ENCODE results near the gene DSCAML1. TPM values are rescaled to one million over a fixed set of nuclear protein-coding genes. Genes with fewer than 3 reads are reported as not detected.

Gene DSCAML1
- total RNA-seq, 2 donors from 2014 or later, result 0.33 to 1.6 TPM

DNA sequence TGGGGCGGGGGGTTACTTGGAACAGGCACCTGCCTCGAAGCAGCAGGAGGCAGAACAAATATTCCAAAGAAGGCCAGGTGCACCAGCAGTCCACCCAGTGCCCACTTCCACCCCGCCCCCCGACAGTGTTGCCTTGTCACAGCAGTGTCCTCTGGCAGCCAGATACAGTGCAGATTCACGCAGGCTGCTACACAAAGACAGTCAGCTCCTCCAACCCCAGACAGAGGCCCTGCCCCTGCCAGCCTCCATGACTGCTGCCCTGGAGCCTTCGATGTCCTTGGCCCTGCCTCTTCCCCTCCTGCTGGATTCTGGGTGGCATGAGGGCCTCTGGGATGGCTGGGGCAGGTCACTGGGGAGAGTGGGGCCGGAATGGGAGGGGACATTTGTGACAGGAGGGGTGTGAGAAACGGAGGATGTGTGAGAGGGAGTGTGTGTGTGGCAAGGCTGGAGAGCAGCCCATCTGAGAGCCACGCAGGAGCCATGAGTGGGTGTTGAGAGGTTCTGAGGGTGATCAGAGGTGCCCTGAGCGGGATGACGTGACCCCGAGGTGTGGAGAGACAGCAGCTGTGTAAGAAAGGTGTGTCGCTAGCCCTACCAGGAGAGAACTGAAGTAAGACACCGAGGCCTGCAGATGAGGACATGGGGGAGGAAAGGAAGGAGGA, 295.6 kb downstream of the DSCAML1 start:
- intact Hi-C loops (cut with DNase I), result no loop called here
- Histone ChIP-seq H3K4me3 (no peak overlapping the region), H3K27me3 (no peaks in the 10 kb centered on the region), H3K4me1 (no peaks in the 10 kb centered on the region), H3K9me3 (no peaks in the 10 kb centered on the region), H3K36me3 (replicated peaks in 1 of 2; ENCODE audit: insufficient read depth in 1 of 2, low read depth in 2 of 2) (no peaks in the 10 kb centered on the region), H3K27ac (no peak overlapping the region)
- DNase-seq (no peak), ATAC-seq (no peak)
- TF ChIP-seq, protein P1, sequence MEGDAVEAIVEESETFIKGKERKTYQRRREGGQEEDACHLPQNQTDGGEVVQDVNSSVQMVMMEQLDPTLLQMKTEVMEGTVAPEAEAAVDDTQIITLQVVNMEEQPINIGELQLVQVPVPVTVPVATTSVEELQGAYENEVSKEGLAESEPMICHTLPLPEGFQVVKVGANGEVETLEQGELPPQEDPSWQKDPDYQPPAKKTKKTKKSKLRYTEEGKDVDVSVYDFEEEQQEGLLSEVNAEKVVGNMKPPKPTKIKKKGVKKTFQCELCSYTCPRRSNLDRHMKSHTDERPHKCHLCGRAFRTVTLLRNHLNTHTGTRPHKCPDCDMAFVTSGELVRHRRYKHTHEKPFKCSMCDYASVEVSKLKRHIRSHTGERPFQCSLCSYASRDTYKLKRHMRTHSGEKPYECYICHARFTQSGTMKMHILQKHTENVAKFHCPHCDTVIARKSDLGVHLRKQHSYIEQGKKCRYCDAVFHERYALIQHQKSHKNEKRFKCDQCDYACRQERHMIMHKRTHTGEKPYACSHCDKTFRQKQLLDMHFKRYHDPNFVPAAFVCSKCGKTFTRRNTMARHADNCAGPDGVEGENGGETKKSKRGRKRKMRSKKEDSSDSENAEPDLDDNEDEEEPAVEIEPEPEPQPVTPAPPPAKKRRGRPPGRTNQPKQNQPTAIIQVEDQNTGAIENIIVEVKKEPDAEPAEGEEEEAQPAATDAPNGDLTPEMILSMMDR (IDR thresholded peaks at IDR 0.05), result no peak
- no peak for TF ChIP-seq POLR2A (IDR thresholded peaks at IDR 0.05)
- 72 to 76% methylated on average over 14 of the region's 14 CpGs for WGBS, 2 donors

DNA sequence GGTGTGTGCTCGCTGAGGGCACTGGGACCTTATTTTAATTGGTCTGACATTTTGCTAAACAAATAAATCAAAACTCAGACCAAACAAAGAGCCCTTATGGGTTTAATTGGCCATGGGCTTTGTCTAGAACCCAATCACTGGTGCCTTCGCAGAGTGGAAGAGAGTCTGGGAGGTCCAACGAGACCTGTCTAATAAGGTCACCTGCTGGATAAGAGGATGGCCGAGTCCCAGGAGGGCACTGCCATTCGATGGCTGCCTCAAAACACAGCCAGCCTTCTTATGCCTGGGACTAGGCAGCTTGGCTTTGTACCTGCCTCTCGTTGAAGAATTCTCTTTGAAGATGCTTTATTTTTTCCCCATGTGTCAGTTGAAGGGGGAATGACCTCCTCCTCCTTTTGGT, 298.2 kb downstream of the DSCAML1 start:
- no peaks in the 10 kb centered on the region for H3K4me1 ChIP-seq
- no peak for TF ChIP-seq POLR2A (IDR thresholded peaks at IDR 0.05)
- TF ChIP-seq, protein P1 (IDR thresholded peaks at IDR 0.05), result no peak
- no peaks in the 10 kb centered on the region for H3K27me3 ChIP-seq
- no peak for ATAC-seq
- H3K9me3 ChIP-seq, result no peaks in the 10 kb centered on the region
- WGBS, 2 donors, result 63 to 64% methylated on average over 6 of the region's 6 CpGs
- intact Hi-C loops (cut with DNase I), result no loop called here
- H3K4me3 ChIP-seq, result no peak overlapping the region
- no peak for DNase-seq
- no peak overlapping the region for H3K27ac ChIP-seq
- H3K36me3 ChIP-seq (replicated peaks in 1 of 2; ENCODE audit: insufficient read depth in 1 of 2, low read depth in 2 of 2), result no peaks in the 10 kb centered on the region

DNA sequence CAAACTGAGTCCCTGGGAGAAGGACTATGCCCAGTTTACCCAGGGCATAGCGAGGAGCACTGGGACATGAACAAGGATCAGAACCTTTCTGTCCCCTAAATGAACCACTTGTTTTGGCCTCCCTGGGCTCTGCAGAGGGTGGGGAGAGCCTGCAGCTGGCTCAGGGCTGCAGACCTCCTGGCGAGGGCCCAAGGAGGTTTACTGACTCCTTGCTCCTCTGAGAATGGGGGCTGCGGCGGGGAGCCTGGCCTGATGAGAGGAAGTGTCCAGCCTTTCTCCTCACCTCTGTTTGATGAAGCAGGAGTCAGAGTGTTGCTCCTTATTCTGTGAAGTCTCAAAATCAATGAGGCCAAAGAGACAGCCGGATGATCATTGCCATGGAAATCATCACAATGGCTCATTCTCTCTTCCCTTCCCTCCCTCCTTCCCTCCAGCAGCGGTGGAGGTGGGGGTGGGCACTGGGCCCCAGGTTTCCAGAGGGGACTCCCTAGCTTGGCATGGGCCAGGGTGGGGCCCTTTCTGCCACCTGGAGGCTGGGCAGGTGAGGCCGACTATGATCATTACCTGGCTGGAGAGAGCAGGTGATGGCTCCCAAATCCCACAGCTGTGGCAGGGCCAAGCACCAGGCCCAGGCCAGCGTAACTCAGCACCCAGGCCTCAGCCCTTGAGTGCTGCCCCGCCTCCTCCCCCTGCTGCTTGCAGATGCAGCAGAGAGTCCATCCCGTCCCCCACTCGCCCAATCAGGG, 299.6 kb downstream of the DSCAML1 start:
- H3K4me1 ChIP-seq, result no peaks in the 10 kb centered on the region
- DNase-seq (no peak), ATAC-seq (no peak)
- no peaks in the 10 kb centered on the region for H3K36me3 ChIP-seq (replicated peaks in 1 of 2; ENCODE audit: insufficient read depth in 1 of 2, low read depth in 2 of 2)
- no peak overlapping the region for H3K4me3 ChIP-seq
- no peaks in the 10 kb centered on the region for H3K9me3 ChIP-seq
- no peaks in the 10 kb centered on the region for H3K27me3 ChIP-seq
- intact Hi-C loops (cut with DNase I), result no loop called here
- 83 to 92% methylated on average over 6 to 9 of the region's 11 CpGs for WGBS, 2 donors
- TF ChIP-seq, protein P1 (IDR thresholded peaks at IDR 0.05), result no peak
- TF ChIP-seq POLR2A (IDR thresholded peaks at IDR 0.05), result no peak
- H3K27ac ChIP-seq, result no peak overlapping the region

DNA sequence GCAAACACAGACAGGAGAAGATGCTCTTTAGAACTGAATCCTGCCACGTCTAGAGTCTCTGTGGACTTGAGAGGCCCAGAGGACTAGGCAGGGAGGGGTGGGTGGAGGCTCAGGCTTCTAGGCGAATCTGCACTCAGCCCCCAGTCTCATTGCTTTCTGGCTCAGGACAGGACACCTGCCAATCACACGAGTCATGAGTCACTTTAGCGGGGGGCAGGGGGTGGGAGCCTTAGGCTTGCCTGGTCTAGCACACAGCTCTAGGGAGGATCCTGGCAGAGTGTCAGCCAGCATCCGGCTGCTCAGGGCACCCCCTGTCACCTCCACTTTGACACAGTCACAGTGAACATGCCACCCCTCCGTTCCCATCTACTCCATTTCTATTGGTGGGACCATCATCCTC, 301.7 kb downstream of the DSCAML1 start:
- Histone ChIP-seq H3K4me1 (no peaks in the 10 kb centered on the region), H3K4me3 (no peak overlapping the region), H3K9me3 (no peaks in the 10 kb centered on the region), H3K36me3 (replicated peaks in 1 of 2; ENCODE audit: insufficient read depth in 1 of 2, low read depth in 2 of 2) (no peaks in the 10 kb centered on the region), H3K27me3 (no peaks in the 10 kb centered on the region), H3K27ac (no peak overlapping the region)
- no peak for DNase-seq
- TF ChIP-seq POLR2A (IDR thresholded peaks at IDR 0.05), result no peak
- TF ChIP-seq, protein P1 (IDR thresholded peaks at IDR 0.05), result no peak
- intact Hi-C loops (cut with DNase I), result no loop called here
- 65 to 71% methylated on average over 6 of the region's 6 CpGs for WGBS, 2 donors
- no peak for ATAC-seq
